GM19463 (cell line): ENCODE data around the gene MORC2.

Experiments
- ATAC-seq: cut with Tn5 transposase; IDR thresholded peaks from one replicate; pipeline ENCODE4 v1.9.1; 2021; ENCODE audit warnings: mild to moderate bottlenecking, moderate library complexity; ENCODE audit not compliant: unreplicated experiment

Gene MORC2

GRCh38 chr22:30875481-30876215, 92.9 kb downstream of the MORC2 start:
- no peak for ATAC-seq
